ENCODE results near the gene HRAS. TPM values are rescaled to one million over a fixed set of nuclear protein-coding genes. Genes with fewer than 3 reads are reported as not detected.
A peak's percentile ranks its signal among the peaks of the same experiment; 100 is the strongest.

HRAS gene
- total and polyA plus RNA-seq, 2 of the 13 experiments (the other 11 are each of a cell fraction or from before 2014, with no cell fraction given), result 32.9 to 50.0 TPM

DNA sequence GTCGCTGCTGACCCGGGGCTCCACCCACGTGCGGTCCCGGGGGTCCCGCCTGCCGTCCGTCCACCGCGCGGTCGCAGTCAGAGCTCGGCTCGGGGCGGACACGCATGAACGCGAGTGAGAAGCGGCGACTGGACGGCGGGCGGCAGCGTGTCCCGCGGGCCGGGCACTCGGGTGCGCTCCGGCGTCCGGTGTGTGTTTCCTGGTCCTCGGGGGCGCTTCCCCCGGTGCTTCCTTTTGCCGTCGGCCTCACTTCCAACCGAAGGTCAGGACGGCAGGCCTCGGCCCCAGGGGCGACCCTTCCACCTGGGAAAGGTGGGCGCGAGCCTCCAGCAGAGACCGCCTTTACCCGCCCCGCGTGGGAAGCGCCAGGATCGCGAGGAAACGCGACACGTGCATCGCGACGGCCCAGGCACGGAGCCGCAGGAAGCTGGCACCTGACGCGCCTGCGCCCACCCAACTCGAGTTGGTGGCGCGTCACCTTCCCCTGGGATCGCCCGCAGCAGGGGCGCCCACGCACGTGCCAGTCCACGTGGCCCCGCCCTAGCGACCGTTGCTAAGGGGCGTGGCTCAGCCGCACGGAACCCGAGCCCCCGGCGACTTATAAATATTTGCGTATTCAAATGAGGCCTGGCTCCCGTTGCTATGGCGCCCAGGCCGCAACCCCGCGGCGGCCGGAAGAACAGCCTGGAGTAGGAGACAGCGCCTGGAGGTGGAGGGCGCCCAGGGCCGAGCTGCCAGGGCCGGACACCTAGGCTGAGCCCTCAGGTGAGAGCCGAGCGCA, 1.7 kb upstream of the HRAS start, which contains the start of gene LRRC56 (continued):
- TF ChIP-seq, protein P1, sequence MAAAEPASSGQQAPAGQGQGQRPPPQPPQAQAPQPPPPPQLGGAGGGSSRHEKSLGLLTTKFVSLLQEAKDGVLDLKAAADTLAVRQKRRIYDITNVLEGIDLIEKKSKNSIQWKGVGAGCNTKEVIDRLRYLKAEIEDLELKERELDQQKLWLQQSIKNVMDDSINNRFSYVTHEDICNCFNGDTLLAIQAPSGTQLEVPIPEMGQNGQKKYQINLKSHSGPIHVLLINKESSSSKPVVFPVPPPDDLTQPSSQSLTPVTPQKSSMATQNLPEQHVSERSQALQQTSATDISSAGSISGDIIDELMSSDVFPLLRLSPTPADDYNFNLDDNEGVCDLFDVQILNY (CRISPR knock-in tag; conservative IDR thresholded peaks at IDR 0.05), result 0 out of 2 replicates have a peak, but pooled peaks have one; percentile 41
- TF ChIP-seq ZNF331 (CRISPR knock-in tag; IDR thresholded peaks at IDR 0.05) (no peak), SNAI1 (CRISPR knock-in tag; IDR thresholded peaks at IDR 0.05; ENCODE audit: borderline replicate concordance) (no peak), PTBP1 (IDR thresholded peaks at IDR 0.05; ENCODE audit: low read depth, low read length, poor library complexity, severe bottlenecking) (no peak), SIX4 (CRISPR knock-in tag; IDR thresholded peaks at IDR 0.05) (0 out of 2 replicates have a peak, but pooled peaks have one; percentile 30), MZF1 (CRISPR knock-in tag; IDR thresholded peaks at IDR 0.05; ENCODE audit: borderline replicate concordance) (no peak), PRDM15 (CRISPR knock-in tag; IDR thresholded peaks at IDR 0.05) (peak; percentile 22; the same call in 1 of the 2 replicates), SMYD3 (CRISPR knock-in tag; IDR thresholded peaks at IDR 0.05) (no peak), ZNF260 (CRISPR knock-in tag; IDR thresholded peaks at IDR 0.05; ENCODE audit: borderline replicate concordance, low read depth) (no peak), ZNF558 (CRISPR knock-in tag; IDR thresholded peaks at IDR 0.05; ENCODE audit: borderline replicate concordance) (no peak), PRMT3 (CRISPR knock-in tag; IDR thresholded peaks at IDR 0.05; ENCODE audit: borderline replicate concordance, low read depth) (no peak), ATF1 (CRISPR knock-in tag; IDR thresholded peaks at IDR 0.05) (no peak), ZNF253 (CRISPR knock-in tag; IDR thresholded peaks at IDR 0.05; ENCODE audit: borderline replicate concordance) (0 out of 2 replicates have a peak, but pooled peaks have one; percentile 50), MEF2D (CRISPR knock-in tag; IDR thresholded peaks at IDR 0.05) (no peak), YY1 (IDR thresholded peaks at IDR 0.05; ENCODE audit: insufficient read depth, insufficient replicate concordance, low read depth, low read length) (peak; percentile 32), GATAD2A (CRISPR knock-in tag; IDR thresholded peaks at IDR 0.05) (peak; percentile 56), KDM6A (CRISPR knock-in tag; IDR thresholded peaks at IDR 0.05; ENCODE audit: low read depth) (no peak), IRF9 (CRISPR knock-in tag; IDR thresholded peaks at IDR 0.05; ENCODE audit: borderline replicate concordance) (peak; percentile 40; the same call in 1 of the 2 replicates), ARID2 (CRISPR knock-in tag; IDR thresholded peaks at IDR 0.05; ENCODE audit: borderline replicate concordance) (no peak)
- TF ChIP-seq, protein P2, sequence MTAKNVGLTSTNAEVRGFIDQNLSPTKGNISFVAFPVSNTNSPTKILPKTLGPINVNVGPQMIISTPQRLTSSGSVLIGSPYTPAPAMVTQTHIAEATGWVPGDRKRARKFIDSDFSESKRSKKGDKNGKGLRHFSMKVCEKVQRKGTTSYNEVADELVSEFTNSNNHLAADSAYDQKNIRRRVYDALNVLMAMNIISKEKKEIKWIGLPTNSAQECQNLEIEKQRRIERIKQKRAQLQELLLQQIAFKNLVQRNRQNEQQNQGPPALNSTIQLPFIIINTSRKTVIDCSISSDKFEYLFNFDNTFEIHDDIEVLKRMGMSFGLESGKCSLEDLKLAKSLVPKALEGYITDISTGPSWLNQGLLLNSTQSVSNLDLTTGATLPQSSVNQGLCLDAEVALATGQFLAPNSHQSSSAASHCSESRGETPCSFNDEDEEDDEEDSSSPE (CRISPR knock-in tag; IDR thresholded peaks at IDR 0.05), result peak; percentile 35; the same call in 1 of the 2 replicates
- TF ChIP-seq, protein P3, sequence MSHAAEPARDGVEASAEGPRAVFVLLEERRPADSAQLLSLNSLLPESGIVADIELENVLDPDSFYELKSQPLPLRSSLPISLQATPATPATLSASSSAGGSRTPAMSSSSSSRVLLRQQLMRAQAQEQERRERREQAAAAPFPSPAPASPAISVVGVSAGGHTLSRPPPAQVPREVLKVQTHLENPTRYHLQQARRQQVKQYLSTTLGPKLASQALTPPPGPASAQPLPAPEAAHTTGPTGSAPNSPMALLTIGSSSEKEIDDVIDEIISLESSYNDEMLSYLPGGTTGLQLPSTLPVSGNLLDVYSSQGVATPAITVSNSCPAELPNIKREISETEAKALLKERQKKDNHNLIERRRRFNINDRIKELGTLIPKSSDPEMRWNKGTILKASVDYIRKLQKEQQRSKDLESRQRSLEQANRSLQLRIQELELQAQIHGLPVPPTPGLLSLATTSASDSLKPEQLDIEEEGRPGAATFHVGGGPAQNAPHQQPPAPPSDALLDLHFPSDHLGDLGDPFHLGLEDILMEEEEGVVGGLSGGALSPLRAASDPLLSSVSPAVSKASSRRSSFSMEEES (CRISPR knock-in tag; IDR thresholded peaks at IDR 0.05), result no peak
